GM23248 (cell line): ENCODE data around the gene HOXA4.

Experiments
- EZH2 ChIP-seq: fragments of 200-600 bp; sonication (generic); IDR thresholded peaks from 2 replicates; pipeline ENCODE4 v1.6.1; 2018; ENCODE audit warnings: antibody characterized with exemption, mild to moderate bottlenecking; ENCODE audit not compliant: insufficient read depth, poor library complexity, severe bottlenecking
- EZH2phosphoT487 ChIP-seq: fragments of 200-600 bp; sonication (generic); IDR thresholded peaks from 2 replicates; pipeline ENCODE4 v1.6.1; 2018; ENCODE audit warnings: antibody characterized with exemption, moderate library complexity, mild to moderate bottlenecking, low read depth; ENCODE audit not compliant: insufficient read depth

GRCh38 chr7:27111751-27112277, 18.7 kb downstream of the HOXA4 start:
- TF ChIP-seq EZH2, result no peak
- TF ChIP-seq EZH2phosphoT487, result no peak
